Measurements from ENCODE around the gene CCDC57.
A peak's percentile ranks its signal among the peaks of the same experiment; 100 is the strongest.

The CCDC57 gene

GRCh38 chr17:82103553-82104451, 108.8 kb downstream of the CCDC57 start:
- no peak for DNase-seq (ENCODE audit: low read depth)
- TF ChIP-seq CTCF (conservative IDR thresholded peaks at IDR 0.05; ENCODE audit: low read length), result no peak
- no peak overlapping the region for H3K4me3 ChIP-seq (ENCODE audit: low read length)

- no peak for DNase-seq (ENCODE audit: low read depth)
- no peak overlapping the region for H3K4me3 ChIP-seq (ENCODE audit: low read length)
- no peak for TF ChIP-seq CTCF (conservative IDR thresholded peaks at IDR 0.05; ENCODE audit: low read length)
These were observed 110.6 kb downstream of the CCDC57 start for GRCh38 chr17:82101767-82102679.

- no peak overlapping the region for H3K4me3 ChIP-seq (ENCODE audit: low read length)
- no peak for TF ChIP-seq CTCF (conservative IDR thresholded peaks at IDR 0.05; ENCODE audit: low read length)
- DNase-seq (ENCODE audit: low read depth), result no peak
These were observed 111.3 kb downstream of the CCDC57 start for GRCh38 chr17:82101301-82101715.

GRCh38 chr17:82100502-82101298, 111.9 kb downstream of the CCDC57 start:
- TF ChIP-seq CTCF (conservative IDR thresholded peaks at IDR 0.05; ENCODE audit: low read length), result no peak
- H3K4me3 ChIP-seq (ENCODE audit: low read length), result no peak overlapping the region
- DNase-seq (ENCODE audit: low read depth), result no peak

- no peak for DNase-seq (ENCODE audit: low read depth)
- no peak for TF ChIP-seq CTCF (conservative IDR thresholded peaks at IDR 0.05; ENCODE audit: low read length)
- peak overlapping the region; percentile 59 for H3K4me3 ChIP-seq (ENCODE audit: low read length)
These were observed 113.5 kb downstream of the CCDC57 start for GRCh38 chr17:82098939-82099763.
